H9 (cell line): Measurements from ENCODE around the gene AKR1A1. TPM values are rescaled to one million over a fixed set of nuclear protein-coding genes. Genes with fewer than 3 reads are reported as not detected.

Source experiments
- DNase-seq: peaks from one replicate; pipeline ENCODE4 v3.0.0-alpha.2; 2017
- H2AFZ ChIP-seq: one replicate; pipeline ENCODE4 v1.6.1; 2013; ENCODE audit warnings: mild to moderate bottlenecking, low read length, control low read depth, moderate library complexity
- H2AK5ac ChIP-seq: 2 replicates; pipeline ENCODE4 v1.6.1; 2013; ENCODE audit warnings: low read length, control low read depth, mixed read lengths; ENCODE audit not compliant: insufficient read length
- H2BK120ac ChIP-seq: one replicate; pipeline ENCODE4 v1.6.1; 2013; ENCODE audit warnings: low read depth, mild to moderate bottlenecking, low read length, control low read depth, inconsistent platforms; ENCODE audit not compliant: poor library complexity, severe bottlenecking
- H2BK12ac ChIP-seq: 2 replicates; pipeline ENCODE4 v1.6.1; 2013; ENCODE audit warnings: low read length, control low read depth, mixed read lengths, low read depth; ENCODE audit not compliant: insufficient read length
- H2BK15ac ChIP-seq: 2 replicates; pipeline ENCODE4 v1.6.1; 2013; ENCODE audit warnings: low read depth, low read length, control low read depth
- H2BK20ac ChIP-seq: one replicate; pipeline ENCODE4 v1.6.1; 2013; ENCODE audit warnings: low read depth, mild to moderate bottlenecking, low read length, control low read depth, inconsistent platforms; ENCODE audit not compliant: poor library complexity, severe bottlenecking
- H2BK5ac ChIP-seq: 2 replicates; pipeline ENCODE4 v1.6.1; 2013; ENCODE audit warnings: low read length, control low read depth, mixed read lengths; ENCODE audit not compliant: insufficient read length
- H3K14ac ChIP-seq: 2 replicates; pipeline ENCODE4 v1.6.1; 2013; ENCODE audit warnings: low read length, control low read depth; ENCODE audit not compliant: insufficient read depth
- H3K18ac ChIP-seq: 2 replicates; pipeline ENCODE4 v1.6.1; 2013; ENCODE audit warnings: low read depth, mild to moderate bottlenecking, mixed read lengths, low read length, control low read depth; ENCODE audit not compliant: insufficient read length
- H3K23ac ChIP-seq: 2 replicates; pipeline ENCODE4 v1.6.1; 2013; ENCODE audit warnings: low read length, control low read depth, mixed read lengths, low read depth; ENCODE audit not compliant: insufficient read length
- H3K23me2 ChIP-seq: 2 replicates; pipeline ENCODE4 v1.6.1; 2013; ENCODE audit warnings: low read depth, mild to moderate bottlenecking, mixed read lengths, low read length, control low read depth; ENCODE audit not compliant: insufficient read length, poor library complexity, severe bottlenecking
- H3K27ac ChIP-seq: 2 replicates; pipeline ENCODE4 v1.5.1; 2013; ENCODE audit warnings: low read length, control low read depth, mixed read lengths, low read depth; ENCODE audit not compliant: insufficient read length
- H3K27me3 ChIP-seq: 2 replicates; pipeline ENCODE4 v1.6.1; 2013; ENCODE audit warnings: low read length, control low read depth, inconsistent platforms; ENCODE audit not compliant: insufficient read depth
- H3K4ac ChIP-seq: 2 replicates; pipeline ENCODE4 v1.6.1; 2013; ENCODE audit warnings: low read depth, mild to moderate bottlenecking, control low read depth, inconsistent platforms, low read length, moderate library complexity
- H3K4me1 ChIP-seq: 2 replicates; pipeline ENCODE4 v1.6.1; 2013; ENCODE audit warnings: low read length, control low read depth, inconsistent platforms; ENCODE audit not compliant: insufficient read depth
- H3K4me2 ChIP-seq: 2 replicates; pipeline ENCODE4 v1.6.1; 2013; ENCODE audit warnings: low read length, control low read depth, mixed read lengths; ENCODE audit not compliant: insufficient read length, insufficient read depth
- H3K56ac ChIP-seq: 2 replicates; pipeline ENCODE4 v1.6.1; 2013; ENCODE audit warnings: low read depth, mild to moderate bottlenecking, mixed read lengths, low read length, control low read depth; ENCODE audit not compliant: insufficient read length
- H3K79me1 ChIP-seq: 2 replicates; pipeline ENCODE4 v1.6.1; 2013; ENCODE audit warnings: low read depth, mild to moderate bottlenecking, moderate library complexity, low read length, control low read depth, inconsistent platforms; ENCODE audit not compliant: insufficient read depth, poor library complexity, severe bottlenecking
- H3K79me2 ChIP-seq: 2 replicates; pipeline ENCODE4 v1.6.1; 2013; ENCODE audit warnings: low read length, control low read depth, inconsistent platforms; ENCODE audit not compliant: insufficient read depth
- H3K9ac ChIP-seq: 2 replicates; pipeline ENCODE4 v1.6.1; 2013; ENCODE audit warnings: low read length, control low read depth, mixed read lengths; ENCODE audit not compliant: insufficient read length; ENCODE audit errors: extremely low read depth
- H3K9me3 ChIP-seq: one replicate; pipeline ENCODE4 v1.6.1; 2013; ENCODE audit warnings: low read depth, low read length, inconsistent platforms; ENCODE audit not compliant: control insufficient read depth
- H3T11ph ChIP-seq: one replicate; pipeline ENCODE4 v1.6.1; 2013; ENCODE audit warnings: mild to moderate bottlenecking, low read length, control low read depth, inconsistent platforms
- H4K20me1 ChIP-seq: one replicate; pipeline ENCODE4 v1.6.1; 2013; ENCODE audit not compliant: control insufficient read depth, insufficient read length, insufficient read depth
- H4K5ac ChIP-seq: 2 replicates; pipeline ENCODE4 v1.6.1; 2013; ENCODE audit warnings: low read depth, mild to moderate bottlenecking, mixed read lengths, low read length, control low read depth; ENCODE audit not compliant: insufficient read length
- H4K8ac ChIP-seq: replicated peaks from 2 replicates; pipeline ENCODE4 v1.6.1; 2013; ENCODE audit warnings: low read length, control low read depth, mixed read lengths, low read depth; ENCODE audit not compliant: insufficient read length
- H4K91ac ChIP-seq: 2 replicates; pipeline ENCODE4 v1.6.1; 2013; ENCODE audit warnings: low read depth, mild to moderate bottlenecking, moderate library complexity, mixed read lengths, low read length, control low read depth; ENCODE audit not compliant: insufficient read length
- H3K27ac Mint-ChIP-seq, 3 experiments: 2 replicates in 2 of 3; 3 replicates in 1 of 3; pipeline ENCODE4 v1.8.0; 2020 to 2021; ENCODE audit warnings: mixed read lengths in 3 of 3, mild to moderate bottlenecking in 1 of 3, moderate library complexity in 1 of 3
- H3K27me3 Mint-ChIP-seq: 2 replicates; pipeline ENCODE4 v1.8.0; 2021; ENCODE audit warnings: low read depth, mild to moderate bottlenecking, moderate library complexity, mixed read lengths
- H3K36me3 Mint-ChIP-seq, 3 experiments: 2 replicates in 2 of 3; 3 replicates in 1 of 3; pipeline ENCODE4 v1.8.0; 2020 to 2021; ENCODE audit warnings: low read depth in 3 of 3, mixed read lengths in 3 of 3; ENCODE audit not compliant: insufficient read depth in 1 of 3
- H3K4me1 Mint-ChIP-seq, 2 experiments: 2 replicates each; pipeline ENCODE4 v1.8.0; 2020; ENCODE audit warnings: mixed read lengths in 2 of 2
- H3K4me3 Mint-ChIP-seq, 2 experiments: 2 replicates in 1 of 2; 3 replicates in 1 of 2; pipeline ENCODE4 v1.8.0; 2020 to 2021; ENCODE audit warnings: mild to moderate bottlenecking in 2 of 2, mixed read lengths in 2 of 2, moderate library complexity in 1 of 2
- H3K9me3 Mint-ChIP-seq, 2 experiments: 2 replicates in 1 of 2; 3 replicates in 1 of 2; pipeline ENCODE4 v1.8.0; 2020; ENCODE audit warnings: mild to moderate bottlenecking in 2 of 2, mixed read lengths in 2 of 2, moderate library complexity in 1 of 2
- CTCF ChIP-seq: fragments of 200-600 bp; sonication (generic); conservative IDR thresholded peaks from 3 replicates; pipeline ENCODE4 v1.8.0; 2021; ENCODE audit warnings: antibody characterized with exemption, mild to moderate bottlenecking
- WGBS: extraction: QIAGEN DNeasy Blood & Tissue Kit; methylation state at CpG from one replicate; pipeline ENCODE4 v1.1.7; 2013; ENCODE audit warnings: missing lambda C conversion rate, low lambda C conversion rate, mixed read lengths; ENCODE audit not compliant: insufficient read length; ENCODE audit errors: extremely low coverage; 5-methylcytosine and 5-hydroxymethylcytosine counted together
- total RNA-seq: library from RNA; stranded (reverse); gene quantifications from 2 replicates; pipeline ENCODE4 v1.2.1, GENCODE V29; 2021

Gene AKR1A1
- total RNA-seq, 1 experiment from 2014 or later: 286 TPM

GRCh38 chr1:45541193-45541592 lies 9.4 kb upstream of the AKR1A1 start:
- Histone ChIP-seq H4K8ac (no peak overlapping the region), H3K23me2 (no peaks in the 10 kb centered on the region), H2BK5ac (no peak overlapping the region), H3K79me2 (no peaks in the 10 kb centered on the region), H3K9ac (no peak overlapping the region), H4K5ac (no peak overlapping the region), H4K20me1 (no peaks in the 10 kb centered on the region), H2AK5ac (no peak overlapping the region), H2BK120ac (no peak overlapping the region), H3T11ph (no peak overlapping the region), H3K9me3 (no peaks in the 10 kb centered on the region), H3K4ac (no peak overlapping the region), H2BK20ac (no peak overlapping the region), H3K14ac (no peak overlapping the region), H3K4me2 (no peak overlapping the region), H4K91ac (no peak overlapping the region), H2AFZ (no peak overlapping the region), H3K18ac (no peak overlapping the region), H3K27ac (no peak overlapping the region), H3K56ac (no peak overlapping the region), H3K27me3 (no peaks in the 10 kb centered on the region), H2BK15ac (no peak overlapping the region), H3K79me1 (no peaks in the 10 kb centered on the region), H3K4me1 (no peaks in the 10 kb centered on the region), H2BK12ac (no peak overlapping the region), H3K23ac (no peak overlapping the region)
- DNase-seq: no peak
- no CpG with 5 or more reads among the region's 1 CpG for WGBS
- Mint-ChIP-seq H3K4me1 (peaks cover 20 to 26% of the 10 kb centered on the region in 2 experiments), H3K36me3 (no peaks in the 10 kb centered on the region), H3K9me3 (no peaks in the 10 kb centered on the region), H3K27me3 (no peaks in the 10 kb centered on the region), H3K27ac (no peak overlapping the region), H3K4me3 (no peak overlapping the region)
- no peak for TF ChIP-seq CTCF
